ENCODE results near the gene SETD1B. TPM values are rescaled to one million over a fixed set of nuclear protein-coding genes. Genes with fewer than 3 reads are reported as not detected.

SETD1B gene
- total and polyA plus RNA-seq, 2 donors (not counting 1 experiment from before 2014, with no cell fraction given) = 7.9 to 61.4 TPM

GRCh38 chr12:121823727-121824115 lies 19.9 kb downstream of the SETD1B start:
- Mint-ChIP-seq H3K4me1 (no peaks in the 10 kb centered on the region), H3K27me3 (no peaks in the 10 kb centered on the region), H3K9me3 (ENCODE audit: insufficient read depth) (no peaks in the 10 kb centered on the region), H3K27ac (no peak overlapping the region), H3K4me3 (no peak overlapping the region)
- POLR2A ChIA-PET = no interaction called here
- DNase-seq = no peak
- H2AFZ ChIP-seq (ENCODE audit: insufficient read depth, low read depth, low read length, poor library complexity, severe bottlenecking) = no peak overlapping the region
- intact Hi-C loops (cut with micrococcal nuclease) = no loop called here
- no peaks in the 10 kb centered on the region for H3K9me3 ChIP-seq (ENCODE audit: control extremely low read depth in 1 of 3, control insufficient read depth in 2 of 3, insufficient read depth in 1 of 3, low read length in 2 of 3)
- H3K9ac ChIP-seq (ENCODE audit: low read length) = no peak overlapping the region
- H4K20me1 ChIP-seq (ENCODE audit: control insufficient read depth, insufficient read depth, low read length, poor library complexity, severe bottlenecking) = peaks cover 62% of the 10 kb centered on the region
- no peaks in the 10 kb centered on the region for H3K4me1 ChIP-seq (ENCODE audit: control insufficient read depth in 2 of 2, insufficient read depth in 2 of 2, low read length in 2 of 2)
- H3K4me3 ChIP-seq (ENCODE audit: control extremely low read depth in 1 of 5, extremely low read depth in 1 of 5, insufficient read depth in 1 of 5, low read depth in 2 of 5, low read length in 4 of 5) = no peak overlapping the region
- H3K27me3 ChIP-seq (replicated peaks in 1 of 4; ENCODE audit: control extremely low read depth in 1 of 4, control insufficient read depth in 3 of 4, insufficient read depth in 4 of 4, low read length in 3 of 4) = no peaks in the 10 kb centered on the region
- H3K27ac ChIP-seq (ENCODE audit: low read length in 2 of 2) = no peak overlapping the region
- CTCF ChIA-PET = interaction anchor here (0.7 to 3.5 kb wide), 2 partner anchors 12 to 134 kb away, joined by 3 to 16 read pairs; no protein-coding TSS in a partner anchor
- peaks cover 39% of the 10 kb centered on the region for H3K79me2 ChIP-seq (ENCODE audit: control insufficient read depth, insufficient read depth, low read length)
- WGBS (ENCODE audit: insufficient coverage) = 87% methylated on average over 12 of the region's 12 CpGs
- peaks cover 1 to 81% of the 10 kb centered on the region in 2 experiments for H3K36me3 ChIP-seq (replicated peaks in 1 of 2; ENCODE audit: control extremely low read depth in 1 of 2, control insufficient read depth in 1 of 2, extremely low read depth in 1 of 2, insufficient read depth in 2 of 2, low read length in 1 of 2)
- no peak overlapping the region for H3K4me2 ChIP-seq (replicated peaks; ENCODE audit: low read depth, low read length, poor library complexity, severe bottlenecking)
- no peak for ATAC-seq (ENCODE audit: low read depth)
- TF ChIP-seq EZH2 (IDR thresholded peaks at IDR 0.05; ENCODE audit: borderline replicate concordance, insufficient read depth, low read depth, low read length, poor library complexity, severe bottlenecking) = no peak
- TF ChIP-seq CTCF (IDR thresholded peaks at IDR 0.05) = no peak

- no peak for DNase-seq
- H3K4me1 ChIP-seq (ENCODE audit: control insufficient read depth in 2 of 2, insufficient read depth in 2 of 2, low read length in 2 of 2) = no peaks in the 10 kb centered on the region
- no peak for ATAC-seq (ENCODE audit: low read depth)
- peaks cover 67% of the 10 kb centered on the region for H4K20me1 ChIP-seq (ENCODE audit: control insufficient read depth, insufficient read depth, low read length, poor library complexity, severe bottlenecking)
- no peak overlapping the region for H3K9ac ChIP-seq (ENCODE audit: low read length)
- Mint-ChIP-seq H3K4me1 (no peaks in the 10 kb centered on the region), H3K27me3 (no peaks in the 10 kb centered on the region), H3K27ac (no peak overlapping the region), H3K4me3 (no peak overlapping the region), H3K9me3 (ENCODE audit: insufficient read depth) (no peaks in the 10 kb centered on the region)
- over 99% methylated on average over 14 of the region's 18 CpGs for WGBS (ENCODE audit: insufficient coverage)
- TF ChIP-seq EZH2 (IDR thresholded peaks at IDR 0.05; ENCODE audit: borderline replicate concordance, insufficient read depth, low read depth, low read length, poor library complexity, severe bottlenecking) (no peak), CTCF (IDR thresholded peaks at IDR 0.05) (no peak)
- H3K4me3 ChIP-seq (ENCODE audit: control extremely low read depth in 1 of 5, extremely low read depth in 1 of 5, insufficient read depth in 1 of 5, low read depth in 2 of 5, low read length in 4 of 5) = no peak overlapping the region
- no peak overlapping the region for H2AFZ ChIP-seq (ENCODE audit: insufficient read depth, low read depth, low read length, poor library complexity, severe bottlenecking)
- intact Hi-C loops (cut with micrococcal nuclease) = no loop called here
- no peak overlapping the region for H3K27ac ChIP-seq (ENCODE audit: low read length in 2 of 2)
- peaks cover 1 to 81% of the 10 kb centered on the region in 2 experiments for H3K36me3 ChIP-seq (replicated peaks in 1 of 2; ENCODE audit: control extremely low read depth in 1 of 2, control insufficient read depth in 1 of 2, extremely low read depth in 1 of 2, insufficient read depth in 2 of 2, low read length in 1 of 2)
- ChIA-PET POLR2A (no interaction called here), CTCF (interaction anchor here (1.7 to 3.5 kb wide), 3 partner anchors 14 to 30 kb away, joined by 4 to 16 read pairs (median 11); no protein-coding TSS in a partner anchor)
- no peak overlapping the region for H3K4me2 ChIP-seq (replicated peaks; ENCODE audit: low read depth, low read length, poor library complexity, severe bottlenecking)
- peaks cover 30% of the 10 kb centered on the region for H3K79me2 ChIP-seq (ENCODE audit: control insufficient read depth, insufficient read depth, low read length)
- H3K27me3 ChIP-seq (replicated peaks in 1 of 4; ENCODE audit: control extremely low read depth in 1 of 4, control insufficient read depth in 3 of 4, insufficient read depth in 4 of 4, low read length in 3 of 4) = no peaks in the 10 kb centered on the region
- H3K9me3 ChIP-seq (ENCODE audit: control extremely low read depth in 1 of 3, control insufficient read depth in 2 of 3, insufficient read depth in 1 of 3, low read length in 2 of 3) = no peaks in the 10 kb centered on the region
Observed at GRCh38 chr12:121825041-121825523, 21.3 kb downstream of the SETD1B start.
